Stimulated activated CD8-positive, alpha-beta memory T cell treated with anti-CD3 and anti-CD28 coated beads, Interleukin-4, amount 100 ng/mL, for 48 hours (primary cell): Measurements from ENCODE around the gene ITK.
"Not testable (repeated sequence)": the region's sequence is repeated elsewhere in the genome, so short reads cannot be mapped to it uniquely, and the experiment has no call there.

Experiments
- DNase-seq: peaks from one replicate; pipeline ENCODE4 v3.0.0-alpha.2; 2020

ITK gene

DNA sequence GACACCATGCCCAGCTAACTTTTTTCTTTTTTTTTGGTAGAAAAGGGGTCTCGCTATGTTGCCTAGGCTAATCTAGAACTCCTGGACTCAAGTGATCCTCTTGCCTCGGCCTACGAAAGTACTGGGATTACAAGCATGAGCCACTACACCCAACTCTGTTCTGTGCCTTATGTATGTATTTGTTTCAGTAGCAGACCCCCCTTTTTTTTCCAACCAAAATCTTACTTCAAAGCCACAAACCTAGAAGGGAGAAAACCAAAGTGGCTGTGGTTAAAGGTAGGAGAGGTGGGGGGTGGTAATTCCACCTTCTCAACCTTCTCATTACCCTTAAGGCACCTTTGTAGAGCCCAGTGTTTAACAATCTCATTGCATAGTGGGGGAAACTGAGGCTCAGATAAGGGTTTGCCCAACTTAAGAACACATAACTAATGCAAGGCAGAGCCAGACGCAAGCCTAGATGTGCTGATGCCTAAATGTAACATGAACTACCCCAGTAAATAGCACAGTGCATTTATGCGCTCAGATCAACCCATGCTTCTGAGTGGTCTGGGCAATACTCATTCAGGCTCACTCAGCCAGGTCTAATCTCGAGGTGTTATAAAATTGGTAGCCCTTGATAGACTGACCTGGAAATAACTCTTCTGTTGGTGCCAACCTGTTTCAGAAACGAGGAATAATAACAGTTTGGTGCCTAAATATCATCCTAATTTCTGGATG lies 33.0 kb downstream of the ITK start:
- no peak for DNase-seq

DNA sequence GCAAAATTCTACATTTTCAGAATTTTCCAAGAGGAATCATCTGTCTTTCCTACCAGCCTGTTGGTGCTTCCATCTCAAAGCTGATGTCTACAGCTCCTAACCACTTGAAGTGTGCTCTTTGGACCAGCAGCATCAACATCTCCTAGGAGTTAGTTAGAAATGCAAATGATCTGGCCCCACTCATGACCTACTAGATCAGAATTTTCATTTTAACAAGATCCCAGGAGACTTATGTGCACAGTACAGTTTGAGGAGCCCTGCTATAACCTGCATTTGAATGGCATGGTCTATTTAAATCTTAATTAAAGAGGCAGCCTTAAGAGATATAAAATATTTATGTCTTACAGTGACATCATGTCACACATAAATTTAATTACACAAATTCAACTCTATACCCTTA lies 33.8 kb downstream of the ITK start:
- no peak for DNase-seq

DNA sequence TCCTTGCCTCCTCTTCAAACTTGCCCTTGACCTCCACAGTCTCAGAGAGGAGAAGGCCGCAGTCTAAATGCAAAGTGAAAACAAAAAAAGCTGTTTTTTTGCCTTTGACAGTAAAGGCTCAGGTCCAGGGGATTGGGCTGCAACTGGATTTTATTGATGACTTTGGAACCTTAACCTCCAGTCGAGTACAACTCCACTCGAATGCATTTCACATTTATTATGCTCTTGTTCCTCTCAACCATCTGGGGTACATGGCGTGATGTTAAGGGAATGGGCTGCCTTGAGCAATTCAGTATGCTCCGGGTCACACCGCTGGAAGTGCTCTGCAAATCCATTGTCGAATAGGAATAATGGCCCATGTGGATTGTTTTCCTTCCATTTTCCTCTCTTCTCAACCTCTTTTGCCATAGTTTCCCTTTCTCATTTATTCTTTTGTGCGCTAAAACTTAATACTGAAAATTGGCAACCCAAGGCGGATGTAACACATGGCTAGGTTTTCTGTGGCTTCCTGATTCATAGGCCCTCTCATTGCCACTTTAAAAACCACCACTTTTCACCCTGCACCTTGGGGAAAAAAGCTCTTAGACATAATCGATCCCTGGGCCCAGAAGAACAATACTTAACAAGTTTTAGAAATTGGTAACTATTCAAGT lies 34.3 kb downstream of the ITK start:
- DNase-seq = no peak

DNA sequence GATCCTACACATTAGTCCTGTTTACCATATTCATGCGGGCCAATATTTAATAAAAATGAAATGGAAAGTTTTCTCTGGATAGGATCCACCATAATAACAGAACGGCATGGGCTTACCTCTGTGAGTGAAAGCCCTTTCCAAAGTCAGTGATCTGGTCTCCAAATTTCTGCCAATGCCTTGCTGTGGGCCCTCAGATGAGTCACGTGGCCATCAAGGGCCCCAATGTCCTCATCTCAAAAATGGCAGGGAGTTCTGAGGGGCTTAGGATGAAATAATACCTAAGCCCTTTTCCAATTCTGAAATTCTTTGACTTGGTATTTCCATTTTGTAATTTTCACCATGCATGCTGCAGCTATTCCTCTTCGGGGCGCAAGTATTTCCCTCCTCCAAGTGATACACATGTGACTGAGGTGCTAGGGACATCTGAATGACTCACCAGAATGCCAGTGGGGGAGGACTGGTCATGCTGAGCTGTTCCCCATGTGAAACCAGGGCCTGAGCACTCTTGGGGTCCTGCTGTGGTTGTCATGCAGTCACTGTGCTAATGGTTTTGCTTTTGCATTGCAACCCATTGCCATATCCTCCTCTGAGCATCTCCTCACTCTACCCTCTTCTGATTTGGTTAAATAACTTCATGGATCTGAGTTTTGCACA lies 35.0 kb downstream of the ITK start:
- peak; percentile 65 for DNase-seq

- DNase-seq = no peak
Measured at GRCh38 chr5:157216391-157217142, 35.9 kb downstream of the ITK start.

DNA sequence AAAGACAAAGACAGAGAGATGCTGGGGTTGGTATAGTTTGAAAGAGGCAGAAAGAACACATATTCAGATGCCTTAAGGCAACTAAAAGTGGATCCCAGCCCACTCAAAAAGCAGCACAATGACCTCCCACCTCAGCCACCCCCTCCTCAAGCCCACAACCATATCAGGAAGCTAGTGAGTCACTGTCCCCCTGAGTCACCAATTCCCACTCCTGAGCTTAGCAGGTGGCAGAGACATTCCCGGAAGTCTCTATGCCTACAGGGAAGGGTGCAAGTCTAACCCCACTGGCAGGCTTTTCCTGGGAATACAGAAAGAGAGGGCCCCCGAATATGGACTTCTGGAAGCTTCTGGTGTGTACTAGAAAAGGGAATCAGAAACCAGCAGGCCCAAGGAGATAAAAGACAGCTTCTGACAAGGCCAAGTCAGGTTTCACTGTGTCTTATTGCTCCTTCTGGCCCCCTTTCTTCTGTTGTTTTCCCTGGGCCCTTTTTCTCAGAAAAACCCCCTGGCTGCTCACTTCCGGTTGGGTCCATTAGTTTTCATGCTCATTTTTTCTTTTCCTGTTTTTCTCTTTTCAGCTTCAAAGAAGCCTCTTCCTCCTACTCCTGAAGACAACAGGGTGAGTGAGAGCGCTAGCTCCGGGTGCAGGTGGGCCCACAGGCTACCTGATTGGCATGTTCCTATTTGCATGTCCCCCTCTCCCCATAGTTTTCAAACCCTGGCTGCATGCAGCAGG lies 36.8 kb downstream of the ITK start:
- DNase-seq = peak; percentile 69

DNA sequence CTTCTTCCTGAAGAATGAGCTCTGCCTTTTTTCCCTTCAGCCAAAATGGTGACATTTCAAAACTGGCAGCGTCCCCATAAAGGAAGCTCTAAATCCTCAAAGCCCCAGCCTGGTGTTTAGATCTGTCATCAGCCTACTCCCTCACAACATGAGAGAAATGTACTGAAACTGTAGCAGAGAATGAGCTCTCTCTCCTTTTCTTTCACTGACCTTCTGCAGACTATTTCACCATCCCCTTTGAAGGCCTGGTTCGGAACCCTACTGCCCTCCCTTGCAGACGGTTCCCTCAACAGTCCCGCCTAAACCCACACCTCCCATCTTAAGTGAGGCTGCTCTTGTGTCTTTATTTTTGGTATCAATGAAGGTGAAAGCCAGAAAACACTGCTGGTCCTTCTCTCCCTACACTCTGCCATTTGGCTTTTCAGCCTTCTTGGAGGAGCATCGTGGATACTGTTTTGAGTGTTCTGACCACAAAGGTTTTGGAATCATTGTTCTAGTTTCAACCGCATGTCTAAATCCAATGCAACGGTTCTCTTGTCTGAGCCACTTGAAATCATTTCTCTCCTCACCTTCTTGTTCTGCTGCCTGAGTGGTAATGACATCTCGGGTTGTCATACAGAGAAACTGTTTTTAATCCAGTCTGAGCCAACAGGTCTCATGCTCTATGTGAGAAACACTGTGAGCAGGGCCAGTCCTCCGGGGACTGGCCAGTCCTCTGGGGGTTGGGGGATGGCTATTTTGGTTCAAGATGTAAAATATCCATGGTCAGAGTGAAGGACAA lies 39.0 kb downstream of the ITK start:
- DNase-seq = no peak

- DNase-seq = no peak
Measured at GRCh38 chr5:157221959-157222358, 41.3 kb downstream of the ITK start.

DNA sequence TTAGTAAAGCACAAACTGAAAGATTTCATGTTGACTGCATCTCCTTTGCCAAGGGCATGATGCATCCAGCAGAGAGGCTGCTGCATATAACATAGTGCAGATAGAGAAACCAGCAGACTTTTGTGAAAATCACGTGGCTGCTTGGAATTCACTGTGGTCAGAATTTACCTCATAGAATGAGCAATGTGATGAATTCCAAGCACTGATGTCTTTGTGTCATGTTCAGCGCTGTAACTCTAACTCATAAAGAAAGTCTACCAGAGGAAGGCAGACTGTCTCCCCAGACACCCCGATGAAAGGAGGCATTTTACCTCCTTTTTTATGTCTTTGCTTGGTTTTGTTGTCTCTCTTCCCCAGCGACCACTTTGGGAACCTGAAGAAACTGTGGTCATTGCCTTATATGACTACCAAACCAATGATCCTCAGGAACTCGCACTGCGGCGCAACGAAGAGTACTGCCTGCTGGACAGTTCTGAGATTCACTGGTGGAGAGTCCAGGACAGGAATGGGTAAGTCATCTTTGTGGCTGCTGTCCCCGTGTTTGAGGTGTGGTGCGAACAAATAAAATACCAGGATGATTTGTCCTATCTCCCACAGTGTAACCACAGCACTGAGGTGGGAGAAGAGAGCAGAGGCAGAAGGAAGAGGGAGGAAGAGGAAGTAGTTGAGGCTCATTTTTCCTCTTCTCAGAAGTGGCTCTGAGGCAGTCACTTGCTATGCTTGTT lies 42.0 kb downstream of the ITK start:
- peak; percentile 75 for DNase-seq

DNA sequence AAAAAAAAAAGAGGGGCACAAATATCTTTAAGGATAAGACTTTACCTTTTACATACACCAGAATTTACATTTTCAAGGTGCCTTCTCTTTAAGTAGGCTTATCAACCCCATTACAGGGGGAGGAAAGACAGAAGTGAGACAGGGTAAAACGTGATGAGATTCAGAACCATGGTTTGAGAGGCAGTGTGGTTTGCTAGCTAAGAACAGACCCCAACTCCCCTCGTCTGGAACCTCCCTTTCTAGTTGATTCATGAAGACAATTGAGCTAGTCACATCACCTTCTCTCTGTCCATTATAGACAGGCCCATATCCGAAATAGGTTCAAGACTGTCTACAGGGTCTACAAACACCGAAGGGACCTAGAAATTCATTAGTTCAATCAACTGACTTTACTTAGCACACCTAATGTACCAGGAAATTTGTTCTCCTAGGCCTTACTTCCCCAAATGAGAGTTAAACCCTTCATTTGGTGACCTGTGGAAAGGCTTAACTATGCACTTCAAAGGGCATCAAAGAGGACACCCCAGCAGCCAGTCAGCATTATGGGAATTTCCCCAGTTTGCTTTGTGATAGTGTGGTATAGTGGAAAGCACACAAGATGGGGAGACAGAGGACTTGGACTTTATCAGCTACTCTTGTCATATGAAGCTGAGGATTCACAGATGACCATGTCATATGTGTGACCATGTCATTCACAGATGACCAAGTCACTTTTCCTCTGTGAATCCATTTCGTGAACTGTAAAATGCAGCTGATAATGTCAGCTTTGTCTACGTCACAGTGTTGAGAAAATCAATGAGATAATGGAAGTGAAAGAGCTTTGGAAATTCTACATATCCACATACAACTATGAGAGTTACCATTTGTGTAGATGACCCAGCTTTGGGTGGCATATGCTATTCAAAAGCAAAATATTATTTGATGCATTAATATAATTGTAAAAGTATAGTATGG lies 45.1 kb downstream of the ITK start:
- DNase-seq = no peak

- DNase-seq = no peak
Measured at GRCh38 chr5:157230610-157231009, 50.0 kb downstream of the ITK start.

- DNase-seq = no peak
Measured at GRCh38 chr5:157232706-157233105, 52.1 kb downstream of the ITK start.

- DNase-seq = no peak
Measured at GRCh38 chr5:157233515-157233914, 52.9 kb downstream of the ITK start.

DNA sequence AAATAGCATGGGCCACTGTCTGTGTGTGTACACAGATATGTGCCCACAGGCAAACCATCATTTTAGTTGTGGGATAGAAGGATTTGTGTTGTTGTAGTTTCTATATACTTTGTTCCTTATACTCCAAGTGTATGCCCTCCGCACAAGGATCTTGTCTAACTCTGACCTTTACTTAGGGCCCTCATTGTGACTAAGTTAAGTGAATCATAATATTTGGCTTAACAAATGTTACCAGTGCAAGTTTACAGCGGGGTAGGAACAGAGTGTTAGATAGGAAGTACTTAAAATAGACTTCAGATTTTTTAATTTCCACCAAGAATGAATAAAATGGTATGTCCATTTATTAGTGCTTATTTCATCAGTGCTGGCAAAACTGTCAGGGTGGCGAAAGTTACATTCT lies 55.8 kb downstream of the ITK start:
- no peak for DNase-seq

- DNase-seq = no peak
Measured at GRCh38 chr5:157241483-157241882, 60.8 kb downstream of the ITK start.

GRCh38 chr5:157244704-157245103 lies 64.1 kb downstream of the ITK start:
- DNase-seq = not testable (repeated sequence)

- no peak for DNase-seq
Measured at GRCh38 chr5:157245476-157245875, 64.8 kb downstream of the ITK start.

DNA sequence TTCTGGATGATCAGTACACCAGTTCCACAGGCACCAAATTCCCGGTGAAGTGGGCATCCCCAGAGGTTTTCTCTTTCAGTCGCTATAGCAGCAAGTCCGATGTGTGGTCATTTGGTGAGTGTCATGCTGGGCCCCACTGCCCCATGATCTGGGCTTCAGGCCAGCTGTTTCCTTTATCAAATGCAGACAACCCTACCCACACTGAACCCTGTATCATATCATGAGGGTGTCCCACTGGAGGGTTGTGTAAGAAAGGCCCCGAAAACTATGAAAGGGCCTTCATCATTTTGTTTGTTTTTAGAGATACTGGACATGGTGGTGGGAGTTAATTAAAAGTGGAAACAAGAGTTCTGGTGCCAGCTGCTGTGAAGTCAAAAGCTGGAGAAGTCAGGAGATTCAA lies 65.2 kb downstream of the ITK start:
- DNase-seq = no peak

DNA sequence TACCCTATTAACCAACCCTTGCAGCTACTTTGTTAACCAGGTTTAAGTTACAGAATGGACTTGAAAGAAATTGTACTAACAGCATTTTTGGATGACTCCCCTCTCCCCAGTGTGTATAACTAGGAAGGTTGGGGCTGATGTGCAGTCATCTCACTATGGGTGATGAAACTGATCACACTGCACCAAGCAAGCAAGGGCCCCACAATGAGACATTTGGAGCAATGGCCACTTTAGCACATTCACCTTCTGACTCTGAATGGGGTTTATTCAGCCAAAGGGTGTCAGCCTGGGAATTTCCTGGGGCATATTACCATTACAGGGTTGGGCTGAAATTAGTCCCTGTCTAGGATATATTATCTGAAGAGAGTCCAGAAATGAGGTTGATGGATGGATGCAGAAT lies 66.6 kb downstream of the ITK start:
- peak; percentile 60 for DNase-seq

- DNase-seq = no peak
Measured at GRCh38 chr5:157248821-157249470, 68.3 kb downstream of the ITK start.
